PC-9 (cell line): ENCODE data around the gene TMEM200C. TPM values are rescaled to one million over a fixed set of nuclear protein-coding genes. Genes with fewer than 3 reads are reported as not detected.

Experiments
- BruUV-seq: library from RNA; stranded (reverse); fragments of 400-500 nt; replicated peaks from 2 replicates; lab custom pipeline; 2021; lab: Mats Ljungman, UMichigan
- CTCF ChIA-PET: fragments of 300-600 bp; sonication (Branson Sonifier 250); formaldehyde crosslinking; loops from one replicate; lab custom pipeline; 2022; ENCODE audit warnings: antibody characterized with exemption; lab: Charles Lee
- POLR2A ChIA-PET: fragments of 300-600 bp; sonication (Branson Sonifier 250); formaldehyde crosslinking; loops from one replicate; lab custom pipeline; 2022; ENCODE audit warnings: antibody characterized with exemption; ENCODE audit not compliant: unreplicated experiment; lab: Charles Lee
- DNase-seq, 2 experiments: peaks; one replicate each; pipeline versions ENCODE4 v3.0.0 to v3.0.0-alpha.2; 2015 to 2022; ENCODE audit warnings: mixed read lengths in 1 of 2
- H2AFZ ChIP-seq: fragments of 200-600 bp; sonication (generic); 2 replicates; pipeline ENCODE4 v1.8.1; 2017; ENCODE audit warnings: antibody characterized with exemption
- H3F3A ChIP-seq: fragments of 200-600 bp; sonication (generic); 2 replicates; pipeline ENCODE4 v1.8.1; 2017; ENCODE audit warnings: antibody characterized with exemption, mild to moderate bottlenecking, low read depth; ENCODE audit not compliant: insufficient read depth
- H3K27ac ChIP-seq: fragments of 200-600 bp; sonication (generic); 2 replicates; pipeline ENCODE4 v1.6.1; 2016; ENCODE audit warnings: mixed run types
- H3K27me3 ChIP-seq: fragments of 200-600 bp; sonication (generic); 2 replicates; pipeline ENCODE4 v1.6.1; 2016; ENCODE audit warnings: low read depth, mixed run types; ENCODE audit not compliant: insufficient read depth
- H3K36me3 ChIP-seq: fragments of 200-600 bp; sonication (generic); 2 replicates; pipeline ENCODE4 v1.6.1; 2016; ENCODE audit warnings: low read depth, mixed run types
- H3K4me1 ChIP-seq: fragments of 200-600 bp; sonication (generic); replicated peaks from 2 replicates; pipeline ENCODE4 v1.6.1; 2016; ENCODE audit warnings: mixed run types; ENCODE audit not compliant: insufficient read depth
- H3K4me2 ChIP-seq: fragments of 200-600 bp; sonication (generic); 2 replicates; pipeline ENCODE4 v1.6.1; 2017; ENCODE audit warnings: mixed run types
- H3K4me3 ChIP-seq: fragments of 200-600 bp; sonication (generic); 2 replicates; pipeline ENCODE4 v1.6.1; 2016; ENCODE audit warnings: mixed run types
- H3K79me2 ChIP-seq: fragments of 200-600 bp; sonication (generic); 2 replicates; pipeline ENCODE4 v1.6.1; 2017; ENCODE audit warnings: low read depth, mixed run types
- H3K9me2 ChIP-seq: fragments of 200-600 bp; sonication (generic); 2 replicates; pipeline ENCODE4 v1.8.1; 2017; ENCODE audit warnings: mild to moderate bottlenecking; ENCODE audit not compliant: insufficient read depth
- H3K9me3 ChIP-seq: fragments of 200-600 bp; sonication (generic); 2 replicates; pipeline ENCODE4 v1.8.1; 2016; ENCODE audit warnings: low read depth; ENCODE audit not compliant: insufficient read depth
- H4K20me1 ChIP-seq: fragments of 200-600 bp; sonication (generic); 2 replicates; pipeline ENCODE4 v1.8.1; 2017; ENCODE audit not compliant: insufficient read depth
- EZH2 ChIP-seq: fragments of 200-600 bp; sonication (generic); IDR thresholded peaks from 2 replicates; pipeline ENCODE4 v1.8.0; 2017; ENCODE audit warnings: antibody characterized with exemption, low read depth
- intact Hi-C: fragments of 100-400 bp; cut with micrococcal nuclease; formaldehyde crosslinking; loops from one replicate; pipeline ENCODE4 v1.10.0; 2022; ENCODE audit not compliant: unreplicated experiment
- total RNA-seq: library from RNA; stranded (reverse); gene quantifications from 2 replicates; pipeline ENCODE4 v1.2.3, GENCODE V29; 2021
- TF ChIP-seq, protein P1 (sequence below): fragments of 200-600 bp; sonication (generic); conservative IDR thresholded peaks from 2 replicates; pipeline ENCODE4 v1.6.1; 2017; ENCODE audit warnings: mixed run types, antibody characterized with exemption, mild to moderate bottlenecking, moderate library complexity

The TMEM200C gene
- total RNA-seq, 1 experiment from 2014 or later = not detected

DNA sequence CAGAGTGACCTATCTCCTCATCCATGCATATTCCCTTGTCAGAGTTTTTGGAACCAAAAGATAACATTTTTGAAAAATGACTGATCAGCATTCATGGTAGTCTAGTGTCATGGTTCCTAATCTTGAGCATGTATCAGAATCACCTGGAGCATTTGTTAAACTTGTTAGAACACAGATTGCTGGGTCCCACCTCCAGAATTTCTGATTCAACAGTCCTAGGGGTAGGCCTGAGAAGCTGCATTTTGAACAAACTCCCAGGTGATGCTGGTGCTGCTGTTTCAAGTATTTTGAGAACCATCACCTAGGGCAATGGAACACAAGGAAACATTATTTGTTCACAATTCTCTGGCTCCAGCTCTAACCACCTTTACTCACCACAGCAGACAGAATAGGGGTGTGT is 21.0 kb downstream of the TMEM200C start:
- no TSS peak for BruUV-seq
- Histone ChIP-seq H3K9me3 (no peaks in the 10 kb centered on the region), H3K27me3 (no peaks in the 10 kb centered on the region), H3K36me3 (no peaks in the 10 kb centered on the region), H4K20me1 (peaks cover 3% of the 10 kb centered on the region; the same call in 1 of the 2 replicates), H3F3A (no peaks in the 10 kb centered on the region), H3K4me2 (no peak overlapping the region), H3K27ac (no peak overlapping the region), H2AFZ (no peak overlapping the region), H3K9me2 (no peaks in the 10 kb centered on the region), H3K4me1 (no peaks in the 10 kb centered on the region), H3K79me2 (no peaks in the 10 kb centered on the region), H3K4me3 (no peak overlapping the region)
- intact Hi-C loops = loop anchor here (10.0 kb wide), 1 partner anchor 520 kb away; no protein-coding TSS in a partner anchor
- CTCF ChIA-PET = no interaction called here
- POLR2A ChIA-PET = no interaction called here
- DNase-seq = no peak
- TF ChIP-seq EZH2 = no peak
- TF ChIP-seq, protein P1, sequence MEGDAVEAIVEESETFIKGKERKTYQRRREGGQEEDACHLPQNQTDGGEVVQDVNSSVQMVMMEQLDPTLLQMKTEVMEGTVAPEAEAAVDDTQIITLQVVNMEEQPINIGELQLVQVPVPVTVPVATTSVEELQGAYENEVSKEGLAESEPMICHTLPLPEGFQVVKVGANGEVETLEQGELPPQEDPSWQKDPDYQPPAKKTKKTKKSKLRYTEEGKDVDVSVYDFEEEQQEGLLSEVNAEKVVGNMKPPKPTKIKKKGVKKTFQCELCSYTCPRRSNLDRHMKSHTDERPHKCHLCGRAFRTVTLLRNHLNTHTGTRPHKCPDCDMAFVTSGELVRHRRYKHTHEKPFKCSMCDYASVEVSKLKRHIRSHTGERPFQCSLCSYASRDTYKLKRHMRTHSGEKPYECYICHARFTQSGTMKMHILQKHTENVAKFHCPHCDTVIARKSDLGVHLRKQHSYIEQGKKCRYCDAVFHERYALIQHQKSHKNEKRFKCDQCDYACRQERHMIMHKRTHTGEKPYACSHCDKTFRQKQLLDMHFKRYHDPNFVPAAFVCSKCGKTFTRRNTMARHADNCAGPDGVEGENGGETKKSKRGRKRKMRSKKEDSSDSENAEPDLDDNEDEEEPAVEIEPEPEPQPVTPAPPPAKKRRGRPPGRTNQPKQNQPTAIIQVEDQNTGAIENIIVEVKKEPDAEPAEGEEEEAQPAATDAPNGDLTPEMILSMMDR = no peak

DNA sequence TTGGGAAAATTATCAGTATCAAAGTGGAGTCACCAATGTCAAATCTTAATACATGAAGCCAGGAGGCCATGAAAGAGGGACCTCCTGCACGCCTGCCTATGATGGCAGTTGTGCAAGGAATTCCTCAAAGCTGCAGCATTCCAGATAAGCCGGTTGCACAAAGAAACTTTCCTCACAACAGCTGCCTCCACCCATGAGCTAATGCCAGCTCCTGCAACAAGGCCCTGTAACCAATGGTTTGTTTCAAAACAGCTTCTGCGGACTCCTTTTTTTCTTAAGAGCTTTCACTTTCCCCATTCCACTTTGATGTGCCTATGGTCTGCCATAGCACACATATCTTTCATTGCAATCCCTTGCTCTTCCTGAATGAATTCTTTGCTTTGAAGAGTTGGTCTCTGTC is 22.4 kb downstream of the TMEM200C start:
- Histone ChIP-seq H3K4me3 (no peak overlapping the region), H3K27me3 (no peaks in the 10 kb centered on the region), H4K20me1 (peaks cover 4% of the 10 kb centered on the region; the same call in 1 of the 2 replicates), H2AFZ (no peak overlapping the region), H3K36me3 (no peaks in the 10 kb centered on the region), H3K4me1 (no peaks in the 10 kb centered on the region), H3K79me2 (no peaks in the 10 kb centered on the region), H3K27ac (no peak overlapping the region), H3K4me2 (no peak overlapping the region), H3F3A (no peaks in the 10 kb centered on the region), H3K9me2 (no peaks in the 10 kb centered on the region), H3K9me3 (no peaks in the 10 kb centered on the region)
- intact Hi-C loops = loop anchor here (10.0 kb wide), 1 partner anchor 522 kb away; no protein-coding TSS in a partner anchor
- no TSS peak for BruUV-seq
- CTCF ChIA-PET = no interaction called here
- TF ChIP-seq EZH2 = no peak
- DNase-seq = no peak
- POLR2A ChIA-PET = no interaction called here

DNA sequence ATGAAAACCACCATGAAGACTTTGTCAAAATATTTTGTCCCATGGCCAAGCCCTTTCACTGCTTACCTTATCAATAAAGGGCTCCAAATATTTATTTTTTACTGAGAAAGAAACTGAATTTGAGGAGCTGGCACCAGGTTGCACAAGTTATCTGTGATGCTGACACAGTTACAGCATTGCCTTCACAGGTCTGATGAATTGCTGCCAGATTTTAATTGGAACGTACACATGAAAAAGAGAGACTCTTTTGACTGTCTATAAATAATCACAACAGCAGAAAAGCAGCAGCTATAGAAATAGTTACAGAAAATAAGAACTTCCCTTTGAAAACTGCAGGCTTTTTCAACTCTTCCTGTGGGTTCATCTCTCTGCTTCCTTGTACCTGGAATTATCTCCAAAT is 23.9 kb downstream of the TMEM200C start:
- H3K27me3 ChIP-seq = no peaks in the 10 kb centered on the region
- H3K4me1 ChIP-seq = no peaks in the 10 kb centered on the region
- ChIA-PET POLR2A (interaction anchor here (0.7 kb wide), 1 partner anchor 963 kb away, joined by 7 read pairs; no protein-coding TSS in a partner anchor), CTCF (no interaction called here)
- H3F3A ChIP-seq = no peaks in the 10 kb centered on the region
- no peak overlapping the region for H3K4me2 ChIP-seq
- no peak overlapping the region for H3K4me3 ChIP-seq
- TF ChIP-seq, protein P1 = no peak
- TF ChIP-seq EZH2 = no peak
- H3K27ac ChIP-seq = no peak overlapping the region
- intact Hi-C loops = loop anchor here (10.0 kb wide), 1 partner anchor 523 kb away; no protein-coding TSS in a partner anchor
- no peaks in the 10 kb centered on the region for H3K36me3 ChIP-seq
- peaks cover 5% of the 10 kb centered on the region; the same call in 1 of the 2 replicates for H4K20me1 ChIP-seq
- no TSS peak for BruUV-seq
- H3K9me2 ChIP-seq = no peaks in the 10 kb centered on the region
- no peaks in the 10 kb centered on the region for H3K9me3 ChIP-seq
- no peak for DNase-seq
- H3K79me2 ChIP-seq = no peaks in the 10 kb centered on the region
- no peak overlapping the region for H2AFZ ChIP-seq
